Neutrophil (primary cell): Measurements from ENCODE around the gene RAI14.

Experiments
- H3K27ac ChIP-seq: fragments of 200-600 bp; sonication (generic); 2 replicates; pipeline ENCODE4 v1.5.1; 2016; ENCODE audit warnings: mild to moderate bottlenecking, moderate library complexity
- H3K27me3 ChIP-seq: fragments of 200-600 bp; sonication (generic); 2 replicates; pipeline ENCODE4 v1.6.0; 2016; ENCODE audit warnings: mild to moderate bottlenecking
- H3K36me3 ChIP-seq: fragments of 200-600 bp; sonication (generic); 2 replicates; pipeline ENCODE4 v1.5.1; 2017
- H3K4me1 ChIP-seq, 2 experiments: fragments of 200-600 bp in 1 of 2; sonication (generic) in 1 of 2; 1 replicate in 1 of 2; 2 replicates in 1 of 2; pipeline versions ENCODE4 v1.5.1 to v1.6.1; 2013 to 2016; ENCODE audit warnings: low read depth in 1 of 2, low read length in 1 of 2, mild to moderate bottlenecking in 1 of 2, moderate library complexity in 1 of 2; ENCODE audit not compliant: control insufficient read depth in 1 of 2, insufficient read depth in 1 of 2
- H3K4me3 ChIP-seq, 2 experiments: fragments of 200-600 bp in 1 of 2; sonication (generic) in 1 of 2; 1 replicate in 1 of 2; 2 replicates in 1 of 2; pipeline ENCODE4 v1.5.1; 2013 to 2016; ENCODE audit warnings: low read depth in 1 of 2, low read length in 1 of 2, mild to moderate bottlenecking in 1 of 2, moderate library complexity in 1 of 2
- H3K9me3 ChIP-seq: fragments of 200-600 bp; sonication (generic); 2 replicates; pipeline ENCODE4 v1.5.1; 2016
- TF ChIP-seq, protein P1 (sequence below): fragments of 200-600 bp; sonication (generic); IDR thresholded peaks from 2 replicates; pipeline ENCODE4 v1.5.1; 2016; ENCODE audit warnings: antibody characterized with exemption

The RAI14 gene

DNA sequence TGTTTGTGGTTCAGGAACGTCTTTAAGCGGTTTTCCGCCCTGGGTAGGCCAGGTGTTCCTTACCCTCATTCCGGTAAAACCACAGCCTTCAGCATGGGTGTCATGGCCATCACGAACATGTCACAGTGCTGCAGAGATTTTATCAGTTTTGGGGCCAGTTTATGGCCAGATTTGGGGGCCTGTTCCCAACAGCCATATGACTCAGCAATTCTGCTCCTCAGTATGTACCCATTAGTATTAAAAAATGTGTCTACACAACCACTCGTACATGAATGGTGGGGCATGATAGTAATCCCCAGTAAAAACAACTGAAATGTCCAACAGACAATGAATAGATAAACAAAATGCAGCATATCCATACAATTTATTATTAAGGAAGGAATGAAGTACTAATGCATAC lies 130.9 kb downstream of the RAI14 start:
- H3K4me3 ChIP-seq, result no peak overlapping the region
- H3K27ac ChIP-seq, result no peak overlapping the region
- TF ChIP-seq, protein P1, sequence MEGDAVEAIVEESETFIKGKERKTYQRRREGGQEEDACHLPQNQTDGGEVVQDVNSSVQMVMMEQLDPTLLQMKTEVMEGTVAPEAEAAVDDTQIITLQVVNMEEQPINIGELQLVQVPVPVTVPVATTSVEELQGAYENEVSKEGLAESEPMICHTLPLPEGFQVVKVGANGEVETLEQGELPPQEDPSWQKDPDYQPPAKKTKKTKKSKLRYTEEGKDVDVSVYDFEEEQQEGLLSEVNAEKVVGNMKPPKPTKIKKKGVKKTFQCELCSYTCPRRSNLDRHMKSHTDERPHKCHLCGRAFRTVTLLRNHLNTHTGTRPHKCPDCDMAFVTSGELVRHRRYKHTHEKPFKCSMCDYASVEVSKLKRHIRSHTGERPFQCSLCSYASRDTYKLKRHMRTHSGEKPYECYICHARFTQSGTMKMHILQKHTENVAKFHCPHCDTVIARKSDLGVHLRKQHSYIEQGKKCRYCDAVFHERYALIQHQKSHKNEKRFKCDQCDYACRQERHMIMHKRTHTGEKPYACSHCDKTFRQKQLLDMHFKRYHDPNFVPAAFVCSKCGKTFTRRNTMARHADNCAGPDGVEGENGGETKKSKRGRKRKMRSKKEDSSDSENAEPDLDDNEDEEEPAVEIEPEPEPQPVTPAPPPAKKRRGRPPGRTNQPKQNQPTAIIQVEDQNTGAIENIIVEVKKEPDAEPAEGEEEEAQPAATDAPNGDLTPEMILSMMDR, result no peak
- no peaks in the 10 kb centered on the region for H3K36me3 ChIP-seq
- H3K4me1 ChIP-seq, result no peaks in the 10 kb centered on the region
- no peaks in the 10 kb centered on the region for H3K9me3 ChIP-seq
- no peaks in the 10 kb centered on the region for H3K27me3 ChIP-seq

DNA sequence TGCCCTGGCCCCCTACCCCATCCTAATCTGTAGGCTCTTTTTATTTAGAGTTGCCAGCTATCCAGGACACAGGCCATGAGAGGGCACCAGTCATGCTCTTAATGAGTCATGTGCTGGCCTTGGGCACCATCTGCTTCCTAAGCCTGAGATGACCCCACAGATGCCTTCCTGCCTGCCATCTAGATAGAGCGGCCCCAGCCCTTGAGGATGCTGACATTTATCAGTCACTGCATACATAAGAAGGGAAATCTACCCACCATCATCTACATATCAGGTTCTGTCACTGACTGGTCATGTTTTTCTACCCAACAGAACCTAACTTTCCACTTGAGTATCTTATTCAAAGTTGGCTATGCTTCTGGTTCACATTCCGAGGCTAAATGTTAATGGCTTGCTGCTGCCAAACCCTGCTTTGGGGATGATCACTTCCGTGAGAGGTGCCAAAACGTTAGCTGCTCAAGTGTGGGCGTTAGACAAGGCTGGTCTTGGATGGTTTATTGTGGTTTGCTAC lies 132.9 kb downstream of the RAI14 start:
- H3K36me3 ChIP-seq, result no peaks in the 10 kb centered on the region
- no peaks in the 10 kb centered on the region for H3K27me3 ChIP-seq
- H3K27ac ChIP-seq, result no peak overlapping the region
- H3K4me1 ChIP-seq, result no peaks in the 10 kb centered on the region
- TF ChIP-seq, protein P1, result no peak
- no peak overlapping the region for H3K4me3 ChIP-seq
- no peaks in the 10 kb centered on the region for H3K9me3 ChIP-seq

DNA sequence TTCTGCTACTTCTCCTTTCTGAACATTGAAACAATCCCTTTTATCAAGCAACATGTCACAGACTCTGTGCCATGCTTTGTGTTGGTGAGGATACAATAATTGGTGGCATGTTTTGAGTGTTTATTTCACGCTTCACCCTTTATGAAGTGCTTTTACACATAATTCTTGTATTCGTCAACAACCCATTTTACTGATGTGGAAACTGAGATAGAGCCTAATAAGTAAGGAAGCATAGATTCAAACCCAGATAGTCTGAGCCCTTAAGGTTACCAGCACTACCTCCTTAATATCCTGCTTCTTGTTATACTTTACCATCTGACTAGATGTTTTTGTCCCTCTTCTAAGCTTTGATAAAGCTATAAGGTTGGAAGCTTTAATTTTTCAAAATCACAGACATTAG lies 133.5 kb downstream of the RAI14 start:
- Histone ChIP-seq H3K4me1 (no peaks in the 10 kb centered on the region), H3K4me3 (no peak overlapping the region), H3K27me3 (no peaks in the 10 kb centered on the region), H3K27ac (no peak overlapping the region), H3K36me3 (no peaks in the 10 kb centered on the region), H3K9me3 (no peaks in the 10 kb centered on the region)
- TF ChIP-seq, protein P1, result no peak

DNA sequence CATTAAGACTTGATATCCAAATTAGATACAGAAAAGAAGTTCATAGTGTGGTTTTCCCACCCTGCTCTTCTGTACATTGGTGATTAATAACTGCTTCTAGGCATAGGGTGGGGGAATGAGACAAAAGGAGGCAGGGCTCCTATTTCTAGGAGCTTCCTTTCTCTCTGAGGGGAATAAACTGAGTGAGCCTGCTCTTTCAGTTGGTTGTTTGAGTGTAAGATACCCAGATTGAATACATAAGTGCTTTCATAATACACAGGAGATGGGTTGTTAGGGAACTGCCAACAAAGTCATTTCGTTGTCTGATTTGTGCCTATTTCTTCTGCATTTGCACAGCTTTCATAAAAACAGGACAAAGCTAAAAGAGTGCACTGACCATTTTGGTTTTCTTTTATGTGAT lies 133.9 kb downstream of the RAI14 start:
- H3K9me3 ChIP-seq, result no peaks in the 10 kb centered on the region
- H3K27me3 ChIP-seq, result no peaks in the 10 kb centered on the region
- no peaks in the 10 kb centered on the region for H3K36me3 ChIP-seq
- no peak overlapping the region for H3K27ac ChIP-seq
- H3K4me1 ChIP-seq, result no peaks in the 10 kb centered on the region
- TF ChIP-seq, protein P1, result no peak
- H3K4me3 ChIP-seq, result no peak overlapping the region

DNA sequence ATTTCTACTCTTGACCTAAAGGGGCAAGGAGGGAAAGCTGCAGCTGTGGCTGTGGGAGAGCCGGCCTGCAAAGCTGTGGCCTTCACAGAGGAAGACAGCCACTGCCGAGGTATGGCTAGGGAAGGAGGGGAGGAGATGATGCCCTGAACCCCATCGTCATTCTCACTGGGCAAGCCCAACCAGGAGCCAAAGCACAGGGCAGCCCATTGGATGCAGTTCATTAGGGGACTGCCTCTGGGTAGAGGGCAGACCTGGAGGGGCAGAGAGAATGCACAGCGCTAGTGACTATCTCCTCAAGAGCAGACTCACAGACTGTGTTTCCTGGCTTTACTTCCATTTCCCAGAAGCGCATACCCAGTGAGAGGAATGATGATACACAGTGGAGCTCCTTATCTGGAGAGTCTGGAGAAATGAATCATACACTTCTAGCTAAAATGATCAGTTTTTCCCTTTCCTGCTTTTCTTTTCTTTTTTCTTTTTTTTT lies 135.7 kb downstream of the RAI14 start:
- Histone ChIP-seq H3K36me3 (no peaks in the 10 kb centered on the region), H3K4me1 (no peaks in the 10 kb centered on the region), H3K27ac (no peak overlapping the region), H3K9me3 (no peaks in the 10 kb centered on the region), H3K27me3 (no peaks in the 10 kb centered on the region), H3K4me3 (no peak overlapping the region)
- TF ChIP-seq, protein P1, result no peak
